ENCODE data around the gene MEF2B. TPM values are rescaled to one million over a fixed set of nuclear protein-coding genes. Genes with fewer than 3 reads are reported as not detected.

MEF2B gene
- total RNA-seq, 4 donors from 2014 or later = not detected

DNA sequence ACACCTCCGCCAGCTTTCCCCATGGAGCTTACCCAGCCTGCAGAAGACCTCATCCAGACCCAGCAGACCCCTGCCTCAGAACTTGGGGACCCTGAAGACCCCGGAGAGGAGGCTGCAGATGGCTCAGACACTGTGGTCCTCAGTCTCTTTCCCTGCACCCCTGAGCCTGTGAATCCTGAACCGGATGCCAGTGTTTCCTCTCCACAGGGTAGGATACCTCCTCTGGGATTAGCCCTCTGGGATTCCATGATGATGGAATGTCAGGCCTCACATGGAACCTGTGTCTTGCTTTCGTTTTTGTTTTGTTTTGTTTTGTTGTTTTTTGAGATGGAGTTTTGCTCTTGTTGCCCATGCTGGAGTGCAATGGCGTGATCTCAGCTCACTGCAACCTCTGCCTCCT, 23.9 kb upstream of the MEF2B start:
- Histone ChIP-seq H3K36me3 (peaks cover 0 to 32% of the 10 kb centered on the region in 2 donors), H3K4me3 (peak overlapping the region in 1 of 2 donors; percentile 81), H3K27ac (peak overlapping the region in 2 of 4 donors; percentile 94 to 99), H3K27me3 (no peaks in the 10 kb centered on the region), H3K9me3 (no peaks in the 10 kb centered on the region), H3K4me1 (peaks cover 0 to 53% (median 34%) of the 10 kb centered on the region in 3 donors)
- 49 to 63% methylated on average over 2 to 4 of the region's 5 CpGs for WGBS, 2 donors (ENCODE audit: low coverage in 1 of 2)
- TF ChIP-seq POLR2A (IDR thresholded peaks at IDR 0.05) = no peak
- no peak for TF ChIP-seq POLR2AphosphoS5 (IDR thresholded peaks at IDR 0.05)
- TF ChIP-seq, protein P1, sequence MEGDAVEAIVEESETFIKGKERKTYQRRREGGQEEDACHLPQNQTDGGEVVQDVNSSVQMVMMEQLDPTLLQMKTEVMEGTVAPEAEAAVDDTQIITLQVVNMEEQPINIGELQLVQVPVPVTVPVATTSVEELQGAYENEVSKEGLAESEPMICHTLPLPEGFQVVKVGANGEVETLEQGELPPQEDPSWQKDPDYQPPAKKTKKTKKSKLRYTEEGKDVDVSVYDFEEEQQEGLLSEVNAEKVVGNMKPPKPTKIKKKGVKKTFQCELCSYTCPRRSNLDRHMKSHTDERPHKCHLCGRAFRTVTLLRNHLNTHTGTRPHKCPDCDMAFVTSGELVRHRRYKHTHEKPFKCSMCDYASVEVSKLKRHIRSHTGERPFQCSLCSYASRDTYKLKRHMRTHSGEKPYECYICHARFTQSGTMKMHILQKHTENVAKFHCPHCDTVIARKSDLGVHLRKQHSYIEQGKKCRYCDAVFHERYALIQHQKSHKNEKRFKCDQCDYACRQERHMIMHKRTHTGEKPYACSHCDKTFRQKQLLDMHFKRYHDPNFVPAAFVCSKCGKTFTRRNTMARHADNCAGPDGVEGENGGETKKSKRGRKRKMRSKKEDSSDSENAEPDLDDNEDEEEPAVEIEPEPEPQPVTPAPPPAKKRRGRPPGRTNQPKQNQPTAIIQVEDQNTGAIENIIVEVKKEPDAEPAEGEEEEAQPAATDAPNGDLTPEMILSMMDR (IDR thresholded peaks at IDR 0.05) = no peak
- no peak for TF ChIP-seq EP300 (IDR thresholded peaks at IDR 0.05)
- ATAC-seq = no peak

DNA sequence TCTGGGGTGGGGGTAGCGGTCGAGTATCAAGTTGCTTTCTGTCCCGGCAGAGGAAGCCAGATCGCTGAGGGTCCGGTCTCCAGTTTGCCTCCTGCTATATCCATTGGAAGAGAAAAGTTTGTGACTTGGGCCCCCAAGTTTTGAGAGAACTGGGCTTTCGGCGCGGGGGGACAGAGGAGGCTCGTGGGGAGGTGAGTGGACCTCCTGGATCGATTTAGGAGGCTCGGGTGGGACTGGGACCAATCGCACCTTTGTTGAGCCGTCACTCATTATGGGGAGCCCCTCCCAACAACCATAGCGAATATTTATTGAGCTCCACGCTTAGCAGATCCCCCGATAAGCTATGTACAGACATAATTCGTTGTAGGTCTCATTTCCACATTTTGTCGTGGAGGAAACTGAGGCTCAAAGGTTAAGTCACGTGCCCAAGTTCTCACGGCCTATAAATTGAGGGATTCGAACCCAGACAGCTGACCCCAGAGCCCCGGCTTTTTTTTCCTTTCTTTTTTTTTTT, 22.9 kb upstream of the MEF2B start:
- Histone ChIP-seq H3K9me3 (no peaks in the 10 kb centered on the region), H3K4me3 (peak overlapping the region; percentile 81 to 86), H3K36me3 (peaks cover 0 to 23% of the 10 kb centered on the region in 2 donors), H3K27me3 (no peaks in the 10 kb centered on the region), H3K27ac (peak overlapping the region; percentile 66 to 100 (median 96)), H3K4me1 (peaks cover 0 to 56% (median 34%) of the 10 kb centered on the region in 3 donors)
- TF ChIP-seq POLR2A (IDR thresholded peaks at IDR 0.05) = no peak
- 1% methylated on average over 17 of the region's 22 CpGs; no CpG with 5 or more reads in 1 of the 2 donors for WGBS, 2 donors (ENCODE audit: low coverage in 1 of 2)
- ATAC-seq = no peak

DNA sequence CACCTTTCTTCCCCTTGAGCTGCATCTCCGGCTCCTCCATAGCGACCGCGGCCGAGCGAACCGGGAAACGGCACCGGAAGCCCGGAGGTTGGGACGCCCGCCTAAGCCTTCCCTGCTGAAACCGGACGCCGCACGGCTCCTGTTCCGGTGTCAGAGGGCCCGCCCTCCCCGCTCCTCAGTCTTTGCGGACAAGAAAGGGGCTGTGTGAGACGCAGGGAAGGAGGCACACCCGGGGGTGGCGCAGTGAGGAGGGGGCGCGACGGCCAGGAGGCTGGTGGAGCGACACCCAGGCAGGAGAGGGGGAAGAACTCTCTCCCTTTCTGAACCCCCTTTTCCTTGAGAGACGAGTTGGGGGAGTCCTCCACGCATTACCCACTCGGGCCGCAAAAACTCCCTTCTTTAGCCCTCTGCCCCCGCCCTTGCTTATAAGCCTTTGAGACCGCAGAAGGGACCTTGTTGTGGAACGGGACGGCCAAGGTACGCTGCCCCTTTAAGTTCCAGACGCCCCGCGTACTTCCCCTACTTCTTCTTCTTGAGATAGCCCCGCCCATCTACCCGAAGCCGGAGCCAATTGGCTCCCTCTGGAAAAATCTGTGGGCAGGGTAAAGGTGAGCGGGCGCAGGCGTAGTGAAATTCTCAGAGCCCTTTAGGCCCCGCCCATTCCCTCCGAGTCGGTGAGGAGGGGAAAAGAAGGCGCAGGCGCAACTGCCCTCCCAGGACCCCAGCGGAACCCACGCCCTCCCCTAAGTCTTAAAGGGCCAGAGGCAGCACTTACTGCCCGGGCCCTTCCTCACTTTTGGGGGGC, 22.2 kb upstream of the MEF2B start, which contains the start of the genes BORCS8 and RFXANK:
BORCS8 (minus strand) TSS at position 75 of the 805 bp plus-strand sequence; CDS start at position 40, 35 bp downstream.
RFXANK (plus strand) TSS at position 181 of the 805 bp plus-strand sequence. CDS start 1,689 bp downstream, outside the sequence.
- Histone ChIP-seq H3K36me3 (peaks cover 0 to 19% of the 10 kb centered on the region in 2 donors), H3K27ac (peak within 1 kb of the TSS; percentile 94 to 100 (median 98)), H3K9me3 (no peaks in the 10 kb centered on the region), H3K4me1 (peaks cover 0 to 56% (median 34%) of the 10 kb centered on the region in 3 donors), H3K27me3 (no peaks in the 10 kb centered on the region), H3K4me3 (peak within 1 kb of the TSS; percentile 81 to 86)
- peak; percentile 97 for ATAC-seq
- 0 to 3% methylated on average over 4 to 6 of the region's 53 CpGs for WGBS, 2 donors (ENCODE audit: low coverage in 1 of 2)
- TF ChIP-seq POLR2A (IDR thresholded peaks at IDR 0.05) (peak in 1 of 2 donors; percentile 36), POLR2AphosphoS5 (IDR thresholded peaks at IDR 0.05) (peak; percentile 68)
- TF ChIP-seq, protein P1 (IDR thresholded peaks at IDR 0.05) = no peak

DNA sequence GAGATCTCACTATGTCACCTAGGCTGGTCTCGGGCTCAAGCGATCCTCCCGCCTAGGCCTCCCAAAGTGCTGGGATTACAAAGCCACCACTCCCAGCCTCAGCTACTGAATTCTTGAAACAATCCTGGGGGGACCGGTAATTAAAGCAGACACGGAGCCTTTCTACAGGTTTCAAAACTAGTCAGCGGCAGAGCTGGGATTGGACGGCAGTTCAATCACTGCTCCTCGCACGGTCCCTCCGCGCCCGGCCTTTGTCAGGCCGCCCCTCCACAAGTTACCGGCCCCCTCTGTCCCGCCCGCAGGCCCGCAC, 21.7 kb upstream of the MEF2B start:
- no peaks in the 10 kb centered on the region for H3K27me3 ChIP-seq
- ATAC-seq = no peak
- peak overlapping the region; percentile 94 to 100 (median 98) for H3K27ac ChIP-seq
- peaks cover 0 to 56% (median 34%) of the 10 kb centered on the region in 3 donors for H3K4me1 ChIP-seq
- H3K9me3 ChIP-seq = no peaks in the 10 kb centered on the region
- 0% methylated on average over 13 of the region's 17 CpGs; no CpG with 5 or more reads in 1 of the 2 donors for WGBS, 2 donors (ENCODE audit: low coverage in 1 of 2)
- peak overlapping the region; percentile 81 to 86 for H3K4me3 ChIP-seq
- TF ChIP-seq POLR2A (IDR thresholded peaks at IDR 0.05) (no peak), EP300 (IDR thresholded peaks at IDR 0.05) (no peak), POLR2AphosphoS5 (IDR thresholded peaks at IDR 0.05) (no peak)
- TF ChIP-seq, protein P1 (IDR thresholded peaks at IDR 0.05) = no peak
- H3K36me3 ChIP-seq = peaks cover 0 to 19% of the 10 kb centered on the region in 2 donors

DNA sequence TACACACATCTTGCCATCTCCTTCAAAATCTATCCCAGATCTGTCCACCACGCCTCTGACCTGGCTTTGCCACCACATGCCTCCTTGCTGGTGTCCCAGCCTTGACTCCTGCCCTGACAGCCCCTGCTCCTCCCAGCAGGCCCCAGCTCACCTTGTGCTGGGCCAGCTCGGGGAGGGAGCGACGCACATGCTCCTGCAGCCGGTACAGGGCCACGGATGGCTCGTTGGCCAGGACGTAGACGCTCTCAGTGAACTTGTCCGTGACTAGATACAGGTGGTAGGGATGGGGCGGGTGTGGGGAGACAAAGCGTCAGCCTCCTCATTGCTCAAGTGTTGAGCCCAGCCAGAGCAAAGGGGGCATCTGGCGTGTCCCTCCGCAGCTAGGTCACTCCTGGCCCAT, 16.7 kb upstream of the MEF2B start:
- WGBS, 2 donors (ENCODE audit: low coverage in 1 of 2) = 89% methylated on average over 5 of the region's 14 CpGs; no CpG with 5 or more reads in 1 of the 2 donors
- Histone ChIP-seq H3K4me3 (no peak overlapping the region), H3K27ac (no peak overlapping the region), H3K27me3 (no peaks in the 10 kb centered on the region), H3K36me3 (peaks cover 0 to 52% of the 10 kb centered on the region in 2 donors), H3K4me1 (peaks cover 0 to 30% (median 23%) of the 10 kb centered on the region in 3 donors), H3K9me3 (no peaks in the 10 kb centered on the region)
- ATAC-seq = no peak
- TF ChIP-seq POLR2A (IDR thresholded peaks at IDR 0.05) = no peak
- TF ChIP-seq, protein P1 (IDR thresholded peaks at IDR 0.05) = no peak
- TF ChIP-seq EP300 (IDR thresholded peaks at IDR 0.05) = no peak
- no peak for TF ChIP-seq POLR2AphosphoS5 (IDR thresholded peaks at IDR 0.05)

Data from gastroesophageal sphincter (tissue), 4 donors.